ES-I3 (cell line): ENCODE measurements around the gene RYR2.

Experiments
- H3K36me3 ChIP-seq: 2 replicates; pipeline ENCODE4 v1.6.1; 2013; ENCODE audit warnings: mild to moderate bottlenecking, low read length, control low read depth, moderate library complexity; ENCODE audit not compliant: insufficient read depth
- H3K4me1 ChIP-seq: 2 replicates; pipeline ENCODE4 v1.6.1; 2013; ENCODE audit warnings: mild to moderate bottlenecking, control low read depth, low read length; ENCODE audit not compliant: insufficient read depth
- H3K9ac ChIP-seq: 2 replicates; pipeline ENCODE4 v1.6.1; 2013; ENCODE audit warnings: low read depth, mild to moderate bottlenecking, low read length, moderate library complexity
- H3K9me3 ChIP-seq: 2 replicates; pipeline ENCODE4 v1.6.1; 2013; ENCODE audit warnings: mild to moderate bottlenecking, low read length, moderate library complexity; ENCODE audit not compliant: control insufficient read depth, insufficient read depth

Gene RYR2

GRCh38 chr1:237542525-237543418 lies 500.8 kb downstream of the RYR2 start:
- Histone ChIP-seq H3K4me1 (peaks cover 28% of the 10 kb centered on the region), H3K36me3 (no peaks in the 10 kb centered on the region), H3K9ac (no peak overlapping the region), H3K9me3 (no peaks in the 10 kb centered on the region)

GRCh38 chr1:237553078-237553477 lies 511.1 kb downstream of the RYR2 start:
- H3K9me3 ChIP-seq = no peaks in the 10 kb centered on the region; the same call in 1 of the 2 replicates
- H3K9ac ChIP-seq = no peak overlapping the region
- no peaks in the 10 kb centered on the region for H3K36me3 ChIP-seq
- no peaks in the 10 kb centered on the region for H3K4me1 ChIP-seq

- no peak overlapping the region for H3K9ac ChIP-seq
- no peaks in the 10 kb centered on the region; the same call in 1 of the 2 replicates for H3K9me3 ChIP-seq
- no peaks in the 10 kb centered on the region for H3K36me3 ChIP-seq
- no peaks in the 10 kb centered on the region for H3K4me1 ChIP-seq
These were observed 514.9 kb downstream of the RYR2 start for GRCh38 chr1:237556911-237557310.

- Histone ChIP-seq H3K36me3 (no peaks in the 10 kb centered on the region), H3K9me3 (no peaks in the 10 kb centered on the region; the same call in 1 of the 2 replicates), H3K4me1 (peaks cover 7% of the 10 kb centered on the region), H3K9ac (no peak overlapping the region)
These were observed 520.3 kb downstream of the RYR2 start for GRCh38 chr1:237562242-237562823.

GRCh38 chr1:237565236-237565635 lies 523.3 kb downstream of the RYR2 start:
- no peaks in the 10 kb centered on the region for H3K36me3 ChIP-seq
- H3K9ac ChIP-seq = no peak overlapping the region
- H3K4me1 ChIP-seq = peaks cover 7% of the 10 kb centered on the region
- no peaks in the 10 kb centered on the region for H3K9me3 ChIP-seq

GRCh38 chr1:237566581-237566980 lies 524.6 kb downstream of the RYR2 start:
- Histone ChIP-seq H3K9me3 (no peaks in the 10 kb centered on the region), H3K4me1 (peaks cover 7% of the 10 kb centered on the region)

GRCh38 chr1:237568955-237569354 lies 527.0 kb downstream of the RYR2 start:
- no peaks in the 10 kb centered on the region for H3K36me3 ChIP-seq
- 0 out of 2 replicates have a peak, but pooled peaks cover 4% of the 10 kb centered on the region for H3K4me1 ChIP-seq
- H3K9ac ChIP-seq = no peak overlapping the region
- H3K9me3 ChIP-seq = no peaks in the 10 kb centered on the region

More at GRCh38 chr1:237566581-237566980, 524.6 kb downstream of the RYR2 start:
- Histone ChIP-seq H3K9ac (no peak overlapping the region), H3K36me3 (no peaks in the 10 kb centered on the region)

GRCh38 chr1:237570530-237570929 lies 528.5 kb downstream of the RYR2 start:
- H3K36me3 ChIP-seq = no peaks in the 10 kb centered on the region; the same call in 1 of the 2 replicates
- no peak overlapping the region for H3K9ac ChIP-seq
- 0 out of 2 replicates have a peak, but pooled peaks cover 3% of the 10 kb centered on the region for H3K4me1 ChIP-seq
- no peaks in the 10 kb centered on the region for H3K9me3 ChIP-seq

GRCh38 chr1:237574536-237574935 lies 532.6 kb downstream of the RYR2 start:
- Histone ChIP-seq H3K36me3 (no peaks in the 10 kb centered on the region; the same call in 1 of the 2 replicates), H3K4me1 (no peaks in the 10 kb centered on the region), H3K9ac (no peak overlapping the region), H3K9me3 (no peaks in the 10 kb centered on the region)

GRCh38 chr1:237578540-237578939 lies 536.6 kb downstream of the RYR2 start:
- no peaks in the 10 kb centered on the region for H3K9me3 ChIP-seq
- H3K36me3 ChIP-seq = no peaks in the 10 kb centered on the region; the same call in 1 of the 2 replicates
- no peak overlapping the region for H3K9ac ChIP-seq
- no peaks in the 10 kb centered on the region for H3K4me1 ChIP-seq

GRCh38 chr1:237580726-237581125 lies 538.7 kb downstream of the RYR2 start:
- H3K36me3 ChIP-seq = no peaks in the 10 kb centered on the region
- no peak overlapping the region for H3K9ac ChIP-seq
- no peaks in the 10 kb centered on the region for H3K9me3 ChIP-seq
- H3K4me1 ChIP-seq = no peaks in the 10 kb centered on the region

GRCh38 chr1:237583270-237583669 lies 541.3 kb downstream of the RYR2 start:
- Histone ChIP-seq H3K9ac (no peak overlapping the region), H3K36me3 (no peaks in the 10 kb centered on the region), H3K9me3 (no peaks in the 10 kb centered on the region), H3K4me1 (no peaks in the 10 kb centered on the region)

- H3K9me3 ChIP-seq = no peaks in the 10 kb centered on the region
- H3K9ac ChIP-seq = no peak overlapping the region
- H3K36me3 ChIP-seq = no peaks in the 10 kb centered on the region
- H3K4me1 ChIP-seq = no peaks in the 10 kb centered on the region
These were observed 541.8 kb downstream of the RYR2 start for GRCh38 chr1:237583756-237584155.

GRCh38 chr1:237590386-237590785 lies 548.4 kb downstream of the RYR2 start:
- H3K4me1 ChIP-seq = no peaks in the 10 kb centered on the region
- no peak overlapping the region for H3K9ac ChIP-seq
- no peaks in the 10 kb centered on the region for H3K36me3 ChIP-seq
- no peaks in the 10 kb centered on the region for H3K9me3 ChIP-seq

GRCh38 chr1:237591353-237591752 lies 549.4 kb downstream of the RYR2 start:
- H3K9ac ChIP-seq = no peak overlapping the region
- no peaks in the 10 kb centered on the region for H3K36me3 ChIP-seq
- no peaks in the 10 kb centered on the region for H3K9me3 ChIP-seq
- H3K4me1 ChIP-seq = no peaks in the 10 kb centered on the region
